Smooth muscle cell (in vitro differentiated cells): ENCODE results near the gene HTT. TPM values are rescaled to one million over a fixed set of nuclear protein-coding genes. Genes with fewer than 3 reads are reported as not detected.
"Not testable (repeated sequence)": the region's sequence is repeated elsewhere in the genome, so short reads cannot be mapped to it uniquely, and the experiment has no call there.

Experiments
- DNase-seq: peaks from one replicate; lab custom pipeline; 2025; ENCODE audit not compliant: unreplicated experiment; lab: John Stamatoyannopoulos, UW
- H2AFZ ChIP-seq: fragments of 200-600 bp; sonication (generic); 2 replicates; pipeline ENCODE4 v1.6.0; 2016; ENCODE audit warnings: antibody characterized with exemption, low read depth, mild to moderate bottlenecking
- H3F3A ChIP-seq: fragments of 200-600 bp; sonication (generic); 2 replicates; pipeline ENCODE4 v1.6.0; 2017; ENCODE audit warnings: antibody characterized with exemption, low read depth
- H3K27ac ChIP-seq: fragments of 200-600 bp; sonication (generic); 2 replicates; pipeline ENCODE4 v1.5.1; 2016; ENCODE audit warnings: low read depth, mild to moderate bottlenecking
- H3K27me3 ChIP-seq: fragments of 200-600 bp; sonication (generic); 2 replicates; pipeline ENCODE4 v1.6.1; 2016; ENCODE audit warnings: low read depth, mild to moderate bottlenecking
- H3K36me3 ChIP-seq: fragments of 200-600 bp; sonication (generic); 2 replicates; pipeline ENCODE4 v1.5.1; 2016; ENCODE audit warnings: low read depth
- H3K4me1 ChIP-seq: fragments of 200-600 bp; sonication (generic); 2 replicates; pipeline ENCODE4 v1.5.1; 2016; ENCODE audit warnings: low read depth
- H3K4me2 ChIP-seq: fragments of 200-600 bp; sonication (generic); 2 replicates; pipeline ENCODE4 v1.6.0; 2016; ENCODE audit warnings: mild to moderate bottlenecking
- H3K4me3 ChIP-seq: fragments of 200-600 bp; sonication (generic); 2 replicates; pipeline ENCODE4 v1.5.1; 2016; ENCODE audit warnings: mild to moderate bottlenecking
- H3K79me2 ChIP-seq: fragments of 200-600 bp; sonication (generic); 2 replicates; pipeline ENCODE4 v1.6.0; 2016; ENCODE audit warnings: low read depth, mild to moderate bottlenecking
- H3K9ac ChIP-seq: fragments of 200-600 bp; sonication (generic); 2 replicates; pipeline ENCODE4 v1.6.0; 2016; ENCODE audit warnings: low read depth
- H3K9me3 ChIP-seq: fragments of 200-600 bp; sonication (generic); replicated peaks from 2 replicates; pipeline ENCODE4 v1.5.1; 2016; ENCODE audit warnings: low read depth
- H4K20me1 ChIP-seq: fragments of 200-600 bp; sonication (generic); 2 replicates; pipeline ENCODE4 v1.6.0; 2016; ENCODE audit warnings: low read depth
- WGBS: methylation state at CpG from one replicate; pipeline ENCODE4 v1.1.7; 2016; ENCODE audit warnings: low lambda C conversion rate; 5-methylcytosine and 5-hydroxymethylcytosine counted together
- polyA plus RNA-seq: library from polyadenylated mRNA; unstranded; fragments of >200 nt; fragmentation: Nextera tagmentation; extraction: Ambion mirVana; gene quantifications from 2 replicates; pipeline ENCODE4 v1.2.1, GENCODE V29; 2016
- total RNA-seq: library from RNA; depleted of rRNA; stranded (reverse); fragments of >200 nt; gene quantifications from 2 replicates; pipeline ENCODE4 v1.2.3, GENCODE V29; 2014
- TF ChIP-seq, protein P1 (sequence below): fragments of 200-600 bp; sonication (generic); IDR thresholded peaks from 2 replicates; pipeline ENCODE4 v1.5.1; 2017; ENCODE audit warnings: borderline replicate concordance, mild to moderate bottlenecking, antibody characterized with exemption; ENCODE audit not compliant: insufficient read depth, poor library complexity, severe bottlenecking

Gene HTT
- total and polyA plus RNA-seq, 2 experiments from 2014 or later, result 7.1 to 16.4 TPM

DNA sequence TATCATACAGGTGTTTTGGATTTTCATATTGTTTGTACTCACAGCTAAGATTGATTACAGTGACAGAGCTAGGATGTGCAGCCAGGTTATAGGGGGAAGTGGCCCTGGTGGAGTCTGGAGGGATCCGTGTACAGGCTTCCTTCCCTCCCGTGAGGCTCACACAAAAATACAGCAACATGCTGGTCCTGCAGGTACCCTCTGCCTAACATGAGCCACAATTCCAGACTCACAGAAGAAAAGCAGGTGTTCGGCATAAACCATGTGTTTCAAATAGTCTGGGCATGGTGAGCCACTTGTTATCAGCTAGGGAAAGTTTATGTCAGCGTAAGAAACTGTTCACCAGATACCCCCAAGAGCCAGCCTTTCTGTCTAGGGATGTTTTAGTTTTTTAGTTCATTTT is 82.9 kb downstream of the HTT start:
- no peak for DNase-seq
- Histone ChIP-seq H3K4me2 (no peak overlapping the region), H3K79me2 (peaks cover 4% of the 10 kb centered on the region), H3K27ac (no peak overlapping the region), H3K9me3 (no peaks in the 10 kb centered on the region), H4K20me1 (no peaks in the 10 kb centered on the region), H3F3A (no peaks in the 10 kb centered on the region), H3K36me3 (peaks cover 31% of the 10 kb centered on the region), H3K4me1 (no peaks in the 10 kb centered on the region), H2AFZ (no peak overlapping the region), H3K27me3 (no peaks in the 10 kb centered on the region), H3K4me3 (no peak overlapping the region), H3K9ac (no peak overlapping the region)
- TF ChIP-seq, protein P1, sequence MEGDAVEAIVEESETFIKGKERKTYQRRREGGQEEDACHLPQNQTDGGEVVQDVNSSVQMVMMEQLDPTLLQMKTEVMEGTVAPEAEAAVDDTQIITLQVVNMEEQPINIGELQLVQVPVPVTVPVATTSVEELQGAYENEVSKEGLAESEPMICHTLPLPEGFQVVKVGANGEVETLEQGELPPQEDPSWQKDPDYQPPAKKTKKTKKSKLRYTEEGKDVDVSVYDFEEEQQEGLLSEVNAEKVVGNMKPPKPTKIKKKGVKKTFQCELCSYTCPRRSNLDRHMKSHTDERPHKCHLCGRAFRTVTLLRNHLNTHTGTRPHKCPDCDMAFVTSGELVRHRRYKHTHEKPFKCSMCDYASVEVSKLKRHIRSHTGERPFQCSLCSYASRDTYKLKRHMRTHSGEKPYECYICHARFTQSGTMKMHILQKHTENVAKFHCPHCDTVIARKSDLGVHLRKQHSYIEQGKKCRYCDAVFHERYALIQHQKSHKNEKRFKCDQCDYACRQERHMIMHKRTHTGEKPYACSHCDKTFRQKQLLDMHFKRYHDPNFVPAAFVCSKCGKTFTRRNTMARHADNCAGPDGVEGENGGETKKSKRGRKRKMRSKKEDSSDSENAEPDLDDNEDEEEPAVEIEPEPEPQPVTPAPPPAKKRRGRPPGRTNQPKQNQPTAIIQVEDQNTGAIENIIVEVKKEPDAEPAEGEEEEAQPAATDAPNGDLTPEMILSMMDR, result no peak
- WGBS, result 95% methylated on average over 4 of the region's 4 CpGs

DNA sequence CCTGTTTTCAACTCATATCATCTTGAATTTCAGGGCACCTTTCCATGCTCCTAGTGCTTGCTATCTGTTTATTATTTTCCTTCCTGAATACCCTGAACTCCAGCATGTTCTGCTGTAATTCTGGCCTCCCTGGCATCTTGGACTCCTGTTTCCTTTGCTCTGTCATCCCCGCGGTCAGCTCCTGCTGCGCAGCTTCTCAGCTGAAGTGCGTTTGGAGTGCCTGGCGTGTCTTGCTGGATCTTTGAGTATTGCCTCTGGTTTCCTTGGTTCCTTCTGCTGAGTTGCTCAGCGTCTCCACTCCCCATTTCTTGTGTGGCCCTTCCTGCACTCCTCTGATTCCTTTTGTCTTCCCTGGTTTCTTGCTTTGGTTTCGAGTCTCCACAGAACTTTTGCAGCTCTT is 84.4 kb downstream of the HTT start:
- no peak overlapping the region for H3K4me3 ChIP-seq
- no peaks in the 10 kb centered on the region for H3K4me1 ChIP-seq
- no peak for DNase-seq
- H3K4me2 ChIP-seq, result no peak overlapping the region
- H2AFZ ChIP-seq, result no peak overlapping the region
- no peak overlapping the region for H3K9ac ChIP-seq
- 98% methylated on average over 7 of the region's 7 CpGs for WGBS
- H3K36me3 ChIP-seq, result peaks cover 34% of the 10 kb centered on the region
- peaks cover 9% of the 10 kb centered on the region for H3K79me2 ChIP-seq
- no peaks in the 10 kb centered on the region for H3K27me3 ChIP-seq
- no peaks in the 10 kb centered on the region for H3K9me3 ChIP-seq
- H3F3A ChIP-seq, result no peaks in the 10 kb centered on the region
- peaks cover under 1% of the 10 kb centered on the region for H4K20me1 ChIP-seq
- no peak overlapping the region for H3K27ac ChIP-seq
- TF ChIP-seq, protein P1, result no peak

DNA sequence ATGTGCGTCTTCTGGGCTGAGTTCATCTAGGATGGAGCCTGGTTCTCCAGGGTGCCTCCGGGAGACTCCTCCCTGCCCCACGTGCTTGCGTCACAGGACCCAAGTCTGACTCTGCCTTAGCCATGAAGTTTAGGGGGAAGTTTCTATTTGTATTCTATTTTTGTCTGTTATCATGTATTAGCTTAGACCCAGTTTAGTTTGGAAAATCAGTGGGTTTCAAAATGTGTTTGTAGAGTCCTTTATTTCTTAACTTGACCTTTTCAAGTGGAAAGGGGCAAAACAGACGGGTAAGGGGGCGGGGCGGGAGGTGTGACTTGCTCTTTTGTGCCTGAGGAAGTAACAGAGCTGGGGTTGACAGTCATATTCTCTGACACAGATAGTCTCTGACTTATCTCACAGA is 86.0 kb downstream of the HTT start:
- H3K4me3 ChIP-seq, result no peak overlapping the region
- TF ChIP-seq, protein P1, result no peak
- H3K79me2 ChIP-seq, result peaks cover 14% of the 10 kb centered on the region
- no peaks in the 10 kb centered on the region for H3F3A ChIP-seq
- H3K9ac ChIP-seq, result no peak overlapping the region
- H2AFZ ChIP-seq, result no peak overlapping the region
- H4K20me1 ChIP-seq, result peaks cover 9% of the 10 kb centered on the region
- H3K4me1 ChIP-seq, result no peaks in the 10 kb centered on the region
- no peak overlapping the region for H3K27ac ChIP-seq
- no peaks in the 10 kb centered on the region for H3K27me3 ChIP-seq
- H3K9me3 ChIP-seq, result no peaks in the 10 kb centered on the region
- DNase-seq, result no peak
- H3K36me3 ChIP-seq, result peaks cover 34% of the 10 kb centered on the region
- WGBS, result 97% methylated on average over 7 of the region's 7 CpGs
- H3K4me2 ChIP-seq, result no peak overlapping the region

DNA sequence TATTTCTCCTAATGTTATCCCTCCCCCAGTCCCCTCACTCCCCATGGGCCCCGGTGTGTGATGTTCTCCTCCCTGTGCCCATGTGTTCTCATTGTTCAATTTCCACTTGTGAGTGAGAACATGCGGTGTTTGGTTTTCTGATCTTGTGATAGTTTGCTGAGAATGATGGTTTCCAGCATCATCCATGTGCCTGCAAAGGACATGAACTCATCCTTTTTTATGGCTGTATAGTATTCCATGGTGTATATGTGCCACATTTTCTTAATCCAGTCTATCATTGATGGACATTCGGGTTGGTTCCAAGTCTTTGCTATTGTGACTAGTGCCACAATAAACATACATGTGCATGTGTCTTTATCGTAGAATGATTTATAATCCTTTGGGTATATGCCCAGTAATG is 86.6 kb downstream of the HTT start:
- not testable (repeated sequence) for H3K4me3 ChIP-seq, DNase-seq, H3K9ac ChIP-seq, H3K27me3 ChIP-seq, H3K4me1 ChIP-seq, H4K20me1 ChIP-seq, H2AFZ ChIP-seq, H3K4me2 ChIP-seq, H3K27ac ChIP-seq, H3K9me3 ChIP-seq, H3F3A ChIP-seq
- Histone ChIP-seq H3K79me2 (peaks cover 14% of the 10 kb centered on the region), H3K36me3 (peaks cover 34% of the 10 kb centered on the region)
- 98% methylated on average over 4 of the region's 4 CpGs for WGBS

DNA sequence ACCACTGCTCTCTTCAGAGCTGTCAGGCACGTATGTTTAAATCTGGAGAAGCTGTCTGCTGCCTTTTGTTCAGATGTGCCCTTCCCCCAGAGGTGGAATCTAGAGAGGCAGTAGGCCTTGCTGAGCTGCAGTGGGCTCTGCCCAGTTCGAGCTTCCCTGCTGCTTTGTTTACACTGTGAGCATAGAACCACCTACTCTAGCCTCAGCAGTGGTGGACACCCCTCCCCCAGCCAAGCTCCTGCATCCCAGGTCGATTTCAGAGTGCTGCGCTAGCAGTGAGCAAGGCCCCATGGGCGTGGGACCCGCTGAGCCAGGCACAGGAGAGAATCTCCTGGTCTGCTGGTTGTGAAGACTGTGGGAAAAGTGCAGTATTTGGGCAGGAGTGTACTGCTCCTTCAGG is 92.0 kb downstream of the HTT start:
- H3K4me3 ChIP-seq, H2AFZ ChIP-seq, H3K4me2 ChIP-seq, DNase-seq, H3K27ac ChIP-seq, H3K27me3 ChIP-seq, H3K4me1 ChIP-seq, H3F3A ChIP-seq, H3K9me3 ChIP-seq, H3K9ac ChIP-seq: not testable (repeated sequence)
- peaks cover 12% of the 10 kb centered on the region for H3K79me2 ChIP-seq
- peaks cover 12% of the 10 kb centered on the region for H3K36me3 ChIP-seq
- peaks cover 31% of the 10 kb centered on the region for H4K20me1 ChIP-seq
- 83% methylated on average over 6 of the region's 6 CpGs for WGBS
